ENCODE data around the gene ELOB. TPM values are rescaled to one million over a fixed set of nuclear protein-coding genes. Genes with fewer than 3 reads are reported as not detected.

The ELOB gene
- polyA plus RNA-seq, 1 of the 3 experiments (the other 2 are of a cell fraction) = 329 TPM

GRCh38 chr16:2724816-2725348 lies 52.2 kb downstream of the ELOB start:
- POLR2A ChIA-PET = no interaction called here
- H3K79me2 ChIP-seq (ENCODE audit: insufficient read depth) = peaks cover 6% of the 10 kb centered on the region; the same call in 1 of the 2 replicates
- H3K4me2 ChIP-seq = no peak overlapping the region
- no peaks in the 10 kb centered on the region for H3K36me3 ChIP-seq (replicated peaks in 1 of 2; ENCODE audit: control insufficient read depth in 1 of 2, insufficient read depth in 2 of 2, low read length in 1 of 2)
- H3K9me2 ChIP-seq = no peaks in the 10 kb centered on the region
- no peak overlapping the region for H3K9ac ChIP-seq
- DNase-seq = no peak
- 62% methylated on average over 12 of the region's 16 CpGs for WGBS (ENCODE audit: low lambda C conversion rate)
- no peaks in the 10 kb centered on the region for H3K27me3 ChIP-seq (ENCODE audit: insufficient read depth)
- CTCF ChIA-PET = interaction anchor here (0.9 kb wide), 1 partner anchor 11 kb away, joined by 4 read pairs; no protein-coding TSS in a partner anchor
- no peaks in the 10 kb centered on the region for H3K9me3 ChIP-seq
- H3K27ac ChIP-seq (ENCODE audit: low read depth in 2 of 2, low read length in 1 of 2) = no peak overlapping the region
- H4K20me1 ChIP-seq (ENCODE audit: insufficient read depth) = no peaks in the 10 kb centered on the region
- H2AFZ ChIP-seq (ENCODE audit: low read depth) = no peak overlapping the region
- peaks cover 2% of the 10 kb centered on the region for H3F3A ChIP-seq (replicated peaks; ENCODE audit: insufficient read depth)
- TF ChIP-seq EZH2phosphoT487 (IDR thresholded peaks at IDR 0.05; ENCODE audit: borderline replicate concordance, low read depth) (no peak), RXRA (IDR thresholded peaks at IDR 0.05; ENCODE audit: borderline replicate concordance, low read depth) (no peak), IRF3 (IDR thresholded peaks at IDR 0.05; ENCODE audit: low read depth, low read length) (no peak), MEF2A (IDR thresholded peaks at IDR 0.05; ENCODE audit: borderline replicate concordance, low read depth) (no peak), ELF1 (IDR thresholded peaks at IDR 0.05) (no peak), RFX5 (IDR thresholded peaks at IDR 0.05; ENCODE audit: low read length) (no peak), REST (IDR thresholded peaks at IDR 0.05; ENCODE audit: low read depth, low read length) (no peak), NRF1 (IDR thresholded peaks at IDR 0.05; ENCODE audit: low read depth, low read length) (no peak), FOXM1 (IDR thresholded peaks at IDR 0.05; ENCODE audit: low read depth) (no peak), YY1 (IDR thresholded peaks at IDR 0.05; ENCODE audit: low read depth) (no peak), FOXJ3 (CRISPR knock-in tag; IDR thresholded peaks at IDR 0.05) (no peak), SMC3 (IDR thresholded peaks at IDR 0.05; ENCODE audit: low read depth, low read length) (no peak), GABPA (IDR thresholded peaks at IDR 0.05; ENCODE audit: low read depth) (no peak), SIN3A (IDR thresholded peaks at IDR 0.05; ENCODE audit: borderline replicate concordance, low read depth, low read length) (no peak)
- TF ChIP-seq, protein P1, sequence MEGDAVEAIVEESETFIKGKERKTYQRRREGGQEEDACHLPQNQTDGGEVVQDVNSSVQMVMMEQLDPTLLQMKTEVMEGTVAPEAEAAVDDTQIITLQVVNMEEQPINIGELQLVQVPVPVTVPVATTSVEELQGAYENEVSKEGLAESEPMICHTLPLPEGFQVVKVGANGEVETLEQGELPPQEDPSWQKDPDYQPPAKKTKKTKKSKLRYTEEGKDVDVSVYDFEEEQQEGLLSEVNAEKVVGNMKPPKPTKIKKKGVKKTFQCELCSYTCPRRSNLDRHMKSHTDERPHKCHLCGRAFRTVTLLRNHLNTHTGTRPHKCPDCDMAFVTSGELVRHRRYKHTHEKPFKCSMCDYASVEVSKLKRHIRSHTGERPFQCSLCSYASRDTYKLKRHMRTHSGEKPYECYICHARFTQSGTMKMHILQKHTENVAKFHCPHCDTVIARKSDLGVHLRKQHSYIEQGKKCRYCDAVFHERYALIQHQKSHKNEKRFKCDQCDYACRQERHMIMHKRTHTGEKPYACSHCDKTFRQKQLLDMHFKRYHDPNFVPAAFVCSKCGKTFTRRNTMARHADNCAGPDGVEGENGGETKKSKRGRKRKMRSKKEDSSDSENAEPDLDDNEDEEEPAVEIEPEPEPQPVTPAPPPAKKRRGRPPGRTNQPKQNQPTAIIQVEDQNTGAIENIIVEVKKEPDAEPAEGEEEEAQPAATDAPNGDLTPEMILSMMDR (IDR thresholded peaks at IDR 0.05) = no peak
- TF ChIP-seq, protein P2, sequence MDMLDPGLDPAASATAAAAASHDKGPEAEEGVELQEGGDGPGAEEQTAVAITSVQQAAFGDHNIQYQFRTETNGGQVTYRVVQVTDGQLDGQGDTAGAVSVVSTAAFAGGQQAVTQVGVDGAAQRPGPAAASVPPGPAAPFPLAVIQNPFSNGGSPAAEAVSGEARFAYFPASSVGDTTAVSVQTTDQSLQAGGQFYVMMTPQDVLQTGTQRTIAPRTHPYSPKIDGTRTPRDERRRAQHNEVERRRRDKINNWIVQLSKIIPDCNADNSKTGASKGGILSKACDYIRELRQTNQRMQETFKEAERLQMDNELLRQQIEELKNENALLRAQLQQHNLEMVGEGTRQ (IDR thresholded peaks at IDR 0.05; ENCODE audit: borderline replicate concordance, low read depth, low read length) = no peak
- TF ChIP-seq, protein P3, sequence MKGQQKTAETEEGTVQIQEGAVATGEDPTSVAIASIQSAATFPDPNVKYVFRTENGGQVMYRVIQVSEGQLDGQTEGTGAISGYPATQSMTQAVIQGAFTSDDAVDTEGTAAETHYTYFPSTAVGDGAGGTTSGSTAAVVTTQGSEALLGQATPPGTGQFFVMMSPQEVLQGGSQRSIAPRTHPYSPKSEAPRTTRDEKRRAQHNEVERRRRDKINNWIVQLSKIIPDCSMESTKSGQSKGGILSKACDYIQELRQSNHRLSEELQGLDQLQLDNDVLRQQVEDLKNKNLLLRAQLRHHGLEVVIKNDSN (IDR thresholded peaks at IDR 0.05; ENCODE audit: borderline replicate concordance, low read depth) = no peak
- TF ChIP-seq, protein P4, sequence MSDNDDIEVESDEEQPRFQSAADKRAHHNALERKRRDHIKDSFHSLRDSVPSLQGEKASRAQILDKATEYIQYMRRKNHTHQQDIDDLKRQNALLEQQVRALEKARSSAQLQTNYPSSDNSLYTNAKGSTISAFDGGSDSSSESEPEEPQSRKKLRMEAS (IDR thresholded peaks at IDR 0.05; ENCODE audit: low read depth) = no peak
- H3K4me3 ChIP-seq (ENCODE audit: low read depth in 2 of 2, low read length in 1 of 2) = no peak overlapping the region
- H3K4me1 ChIP-seq (ENCODE audit: control insufficient read depth in 1 of 2, insufficient read depth in 2 of 2, low read depth in 1 of 2, low read length in 1 of 2) = peaks cover 3 to 4% of the 10 kb centered on the region in 2 experiments; a peak in 1 of 4 replicates

Measured in SK-N-SH (cell line).